ENCODE data around the gene LRRC2.

The LRRC2 gene

DNA sequence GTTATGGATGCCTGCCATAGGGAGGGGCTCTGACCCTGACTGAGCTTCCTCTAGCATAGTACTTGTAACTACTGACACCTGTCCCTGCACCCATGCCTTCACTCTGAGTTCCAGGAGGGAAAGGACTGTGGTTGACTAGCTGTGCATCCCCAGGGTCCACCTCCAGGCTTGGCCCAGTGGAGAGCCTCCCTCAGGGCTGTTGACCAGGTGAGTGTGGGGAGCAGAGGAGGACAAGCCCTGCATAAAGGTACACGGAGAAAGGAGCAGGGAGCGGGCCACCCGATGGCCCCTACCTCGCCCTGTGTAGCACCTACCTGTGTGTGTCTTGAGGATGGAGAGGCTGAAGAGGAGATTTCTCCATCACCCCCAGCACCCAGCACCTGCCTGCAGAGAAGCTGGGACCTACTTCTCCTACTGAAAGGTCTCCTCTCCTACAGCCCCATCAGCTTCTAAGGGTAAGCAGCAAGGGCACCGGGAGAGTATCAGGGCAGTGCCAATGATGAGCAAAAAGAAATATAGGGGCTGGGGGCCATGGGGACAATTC is 94.7 kb downstream of the LRRC2 start:
- DNase-seq = no peak

- no peak for DNase-seq
Observed at GRCh38 chr3:46470831-46471230, 95.3 kb downstream of the LRRC2 start.

- DNase-seq = no peak
Observed at GRCh38 chr3:46469680-46470357, 96.3 kb downstream of the LRRC2 start.

GRCh38 chr3:46468753-46469600 is 97.1 kb downstream of the LRRC2 start:
- DNase-seq = no peak

GRCh38 chr3:46467562-46467961 is 98.5 kb downstream of the LRRC2 start:
- no peak for DNase-seq

DNA sequence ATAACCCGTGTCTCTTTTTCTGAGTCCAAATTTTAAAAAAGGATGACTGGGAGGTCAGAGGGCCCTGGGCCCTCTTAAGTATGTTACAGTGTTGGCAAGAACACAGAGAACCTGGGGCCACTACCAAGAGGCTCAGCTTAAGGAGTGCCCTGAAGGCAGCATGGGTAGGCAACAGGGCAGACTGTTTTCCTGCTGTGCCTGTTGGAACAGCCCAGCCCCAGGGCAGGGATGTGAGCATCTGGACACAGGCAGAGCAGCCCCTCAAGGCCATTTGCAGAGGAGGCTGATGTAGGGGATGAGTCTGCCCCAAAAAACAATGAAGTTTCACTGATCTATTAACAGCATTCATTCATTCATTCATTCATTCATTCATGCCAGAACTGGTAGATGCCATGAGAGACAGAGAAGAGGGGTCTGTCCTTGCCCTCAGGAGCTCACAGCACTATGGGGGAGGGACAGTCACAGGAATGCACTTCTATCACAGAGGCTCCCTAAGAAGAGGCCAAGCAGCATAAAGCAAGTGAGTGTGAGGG is 99.2 kb downstream of the LRRC2 start:
- no peak for DNase-seq

DNA sequence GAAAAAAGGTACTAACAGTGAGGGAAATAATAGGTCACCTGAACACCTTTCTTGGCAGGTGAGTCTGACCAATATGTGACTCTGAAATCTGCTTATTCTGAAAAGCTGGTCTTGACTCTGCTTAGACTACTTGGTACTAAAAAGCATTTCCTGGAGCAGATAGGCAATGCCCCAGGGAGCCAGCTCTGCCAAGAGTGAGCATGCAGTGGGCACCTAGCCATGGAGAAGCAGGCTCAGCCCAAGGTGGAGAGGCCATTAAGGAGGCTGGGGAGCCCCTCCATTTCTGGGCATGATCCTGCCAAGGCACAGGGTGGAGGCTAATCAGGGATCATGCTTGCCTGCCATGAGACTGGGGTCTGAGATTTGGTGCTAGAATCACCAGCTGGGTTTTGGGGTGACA is 99.8 kb downstream of the LRRC2 start:
- no peak for DNase-seq
